Gastrocnemius medialis (tissue), 4 donors: ENCODE results near the gene CFDP1.

Source experiments
- POLR2A ChIP-seq, 2 donors: fragments of 450-650 bp; IDR thresholded peaks; one replicate each; pipeline ENCODE4 v1.6.1; 2017; ENCODE audit warnings: antibody characterized with exemption in 2 of 2, mild to moderate bottlenecking in 2 of 2, moderate library complexity in 2 of 2
- TF ChIP-seq, protein P1 (sequence below), 5 experiments: fragments of 450-650 bp in 3 of 5; fragments of 200-600 bp in 2 of 5; sonication (generic) in 2 of 5; IDR thresholded peaks in 4 of 5; conservative IDR thresholded peaks in 1 of 5; 1 replicate in 4 of 5; 2 replicates in 1 of 5; pipeline ENCODE4 v1.5.1; 2016 to 2019; ENCODE audit warnings: antibody characterized with exemption in 5 of 5, mild to moderate bottlenecking in 3 of 5, moderate library complexity in 3 of 5

DNA sequence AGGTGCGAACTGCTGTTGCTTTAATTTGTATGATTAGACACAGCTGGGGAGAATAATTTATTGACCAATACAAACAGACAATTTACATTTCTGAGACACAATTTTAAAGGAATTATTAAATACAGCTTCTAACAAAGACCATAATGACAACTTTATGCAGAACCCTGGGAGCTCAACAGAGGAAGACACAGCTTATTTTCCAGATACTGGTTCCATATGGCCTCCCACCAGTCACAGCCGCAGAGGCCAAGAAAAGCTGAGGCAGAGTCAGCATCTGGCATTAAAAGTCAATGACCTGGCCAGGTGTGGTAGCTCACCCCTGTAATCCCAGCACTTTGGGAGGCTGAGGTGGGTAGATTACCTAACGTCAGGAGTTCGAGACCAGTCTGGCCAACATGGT, 115.8 kb downstream of the CFDP1 start:
- TF ChIP-seq, protein P1, sequence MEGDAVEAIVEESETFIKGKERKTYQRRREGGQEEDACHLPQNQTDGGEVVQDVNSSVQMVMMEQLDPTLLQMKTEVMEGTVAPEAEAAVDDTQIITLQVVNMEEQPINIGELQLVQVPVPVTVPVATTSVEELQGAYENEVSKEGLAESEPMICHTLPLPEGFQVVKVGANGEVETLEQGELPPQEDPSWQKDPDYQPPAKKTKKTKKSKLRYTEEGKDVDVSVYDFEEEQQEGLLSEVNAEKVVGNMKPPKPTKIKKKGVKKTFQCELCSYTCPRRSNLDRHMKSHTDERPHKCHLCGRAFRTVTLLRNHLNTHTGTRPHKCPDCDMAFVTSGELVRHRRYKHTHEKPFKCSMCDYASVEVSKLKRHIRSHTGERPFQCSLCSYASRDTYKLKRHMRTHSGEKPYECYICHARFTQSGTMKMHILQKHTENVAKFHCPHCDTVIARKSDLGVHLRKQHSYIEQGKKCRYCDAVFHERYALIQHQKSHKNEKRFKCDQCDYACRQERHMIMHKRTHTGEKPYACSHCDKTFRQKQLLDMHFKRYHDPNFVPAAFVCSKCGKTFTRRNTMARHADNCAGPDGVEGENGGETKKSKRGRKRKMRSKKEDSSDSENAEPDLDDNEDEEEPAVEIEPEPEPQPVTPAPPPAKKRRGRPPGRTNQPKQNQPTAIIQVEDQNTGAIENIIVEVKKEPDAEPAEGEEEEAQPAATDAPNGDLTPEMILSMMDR (IDR thresholded peaks at IDR 0.05 in 4 of 5, conservative IDR thresholded peaks at IDR 0.05 in 1 of 5): no peak
- no peak for TF ChIP-seq POLR2A (IDR thresholded peaks at IDR 0.05)
